Activated T-helper 1 cell treated with anti-CD3 and anti-CD28 coated beads, Interleukin-2, amount 50 U/mL, for 16 hours (primary cell): Measurements from ENCODE around the gene DDX20.

Source experiments
- DNase-seq, 2 donors: peaks; one replicate each; pipeline ENCODE4 v3.0.0-alpha.2; 2020; ENCODE audit warnings: low read depth in 1 of 2, low spot score in 1 of 2

The DDX20 gene

DNA sequence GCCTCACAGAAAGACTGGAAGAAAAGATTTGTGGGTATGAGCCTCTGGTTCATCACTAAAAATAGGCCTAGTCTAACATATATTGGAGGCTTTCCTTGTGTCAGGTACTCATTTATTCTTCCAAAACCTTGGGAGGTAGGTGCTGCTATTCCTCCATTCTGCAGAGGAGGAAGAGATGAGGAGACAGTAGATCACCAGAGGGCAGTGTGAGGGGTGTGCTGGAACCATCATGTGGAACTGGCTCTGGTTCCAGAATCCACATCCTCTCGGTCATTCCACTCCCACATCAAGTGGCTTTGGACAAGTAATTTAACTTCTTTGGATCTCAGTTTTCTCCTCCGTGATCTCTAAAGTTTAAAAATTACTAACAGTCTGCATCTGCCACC lies 9.1 kb upstream of the DDX20 start:
- DNase-seq: no peak

DNA sequence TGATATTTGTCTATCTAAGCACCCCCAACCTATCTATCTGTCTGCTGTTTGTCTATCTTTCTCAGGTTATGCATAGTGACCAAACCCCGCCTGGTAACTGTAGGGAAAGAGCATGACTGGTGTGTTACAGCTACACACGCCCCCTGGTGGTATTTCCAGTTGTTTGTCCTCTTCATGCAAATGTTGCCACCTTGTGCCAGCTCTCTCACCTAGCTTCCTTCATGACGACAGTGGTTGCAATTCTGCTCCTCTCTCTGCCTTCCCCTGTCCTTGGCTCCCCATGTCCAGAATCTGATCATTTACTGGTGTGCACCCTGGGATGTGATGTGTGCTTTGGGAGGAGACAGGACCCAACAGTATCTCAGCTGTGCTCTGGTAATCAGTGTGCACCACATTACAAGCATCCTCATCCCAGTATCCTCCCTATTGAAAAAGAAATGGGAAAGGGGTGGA lies 8.4 kb upstream of the DDX20 start:
- peak in 1 of 2 donors; percentile 39 for DNase-seq

DNA sequence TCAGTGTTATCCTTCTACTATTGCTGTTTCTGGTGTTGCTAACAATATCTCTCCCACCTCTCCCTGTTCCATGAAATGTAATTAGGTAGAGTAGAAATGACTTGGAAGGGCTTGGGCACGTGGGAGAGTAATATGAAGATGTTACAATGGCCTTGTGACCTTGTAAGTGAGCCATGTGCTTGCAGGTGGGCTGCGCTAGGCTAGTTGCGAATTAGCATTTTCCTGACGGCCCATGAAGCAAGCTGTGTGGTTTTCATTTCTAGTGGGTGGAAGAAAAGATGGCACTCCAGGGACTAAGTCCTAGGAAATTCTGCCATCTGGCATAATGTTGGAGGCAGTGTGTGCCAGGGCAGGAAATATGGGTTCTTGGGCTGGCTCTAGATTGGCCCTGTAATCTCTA lies 7.8 kb upstream of the DDX20 start:
- no peak for DNase-seq

DNA sequence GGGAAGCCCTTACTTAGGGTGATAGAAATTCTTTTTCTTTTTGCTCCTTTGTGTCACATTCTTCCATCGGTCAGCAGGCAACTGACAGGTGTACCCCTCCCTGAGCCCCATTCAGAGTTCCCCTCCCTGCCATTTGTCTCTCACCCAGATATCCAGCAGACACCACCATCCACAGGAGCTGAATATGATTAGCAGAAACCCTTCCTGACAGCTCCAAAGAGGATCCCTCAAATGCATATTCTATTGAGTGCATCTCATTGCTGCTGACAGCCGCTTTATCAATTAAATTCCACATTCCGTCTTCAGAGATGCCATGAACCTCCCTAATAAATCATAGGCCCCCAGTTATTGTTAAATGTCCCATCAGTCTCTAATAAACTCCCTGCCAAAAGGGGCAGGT lies 6.1 kb upstream of the DDX20 start:
- no peak for DNase-seq

DNA sequence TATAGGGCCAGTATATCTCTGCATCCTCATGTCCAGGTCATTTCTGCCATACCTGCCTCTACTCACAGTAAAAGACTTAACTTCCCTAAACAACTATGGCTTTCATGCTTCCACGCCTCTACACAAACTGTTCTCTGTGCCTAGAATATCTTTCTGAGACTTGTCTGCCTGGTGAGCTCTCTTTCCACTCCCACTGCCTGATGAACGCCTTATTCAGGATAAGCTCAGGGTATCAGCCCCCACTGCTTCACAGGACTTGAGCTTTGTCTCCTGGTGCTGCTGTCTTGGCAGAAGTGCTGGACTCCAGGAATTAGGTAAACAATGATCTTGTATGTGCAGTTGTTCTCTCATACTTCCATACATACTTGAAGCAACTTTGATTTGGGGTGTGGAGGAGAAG lies 4.8 kb upstream of the DDX20 start:
- no peak for DNase-seq

DNA sequence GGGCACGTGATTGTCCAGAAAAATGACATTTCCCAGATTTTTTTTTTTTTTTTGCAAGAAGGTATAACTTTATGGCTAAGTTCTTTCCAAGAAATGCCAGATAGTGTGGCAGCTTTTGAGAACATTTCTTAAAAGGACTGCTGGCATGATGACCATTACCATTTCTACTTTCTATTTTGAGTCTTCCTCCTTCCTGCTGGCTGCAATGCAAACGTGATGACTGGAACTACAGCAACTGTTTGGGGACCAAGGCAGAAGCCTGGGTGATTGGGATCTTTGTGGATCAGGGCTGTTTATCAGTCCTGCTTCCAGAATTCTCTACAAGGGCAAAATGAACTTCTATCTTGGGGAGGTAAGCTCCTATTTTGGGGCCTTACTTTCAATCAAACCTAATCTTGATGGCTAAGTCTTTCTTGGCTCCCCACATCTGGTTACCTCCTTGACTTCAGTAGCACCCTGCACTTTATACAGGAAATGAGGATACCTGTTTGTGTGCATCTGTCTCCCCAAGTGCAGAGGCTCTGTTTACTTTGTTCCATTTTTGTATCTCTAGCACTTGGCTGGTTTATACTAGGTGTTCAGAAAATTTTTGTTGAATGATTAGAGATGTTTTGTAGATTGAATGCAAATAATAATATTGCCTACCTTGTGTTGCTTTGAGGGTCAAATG lies 3.7 kb upstream of the DDX20 start:
- no peak for DNase-seq

DNA sequence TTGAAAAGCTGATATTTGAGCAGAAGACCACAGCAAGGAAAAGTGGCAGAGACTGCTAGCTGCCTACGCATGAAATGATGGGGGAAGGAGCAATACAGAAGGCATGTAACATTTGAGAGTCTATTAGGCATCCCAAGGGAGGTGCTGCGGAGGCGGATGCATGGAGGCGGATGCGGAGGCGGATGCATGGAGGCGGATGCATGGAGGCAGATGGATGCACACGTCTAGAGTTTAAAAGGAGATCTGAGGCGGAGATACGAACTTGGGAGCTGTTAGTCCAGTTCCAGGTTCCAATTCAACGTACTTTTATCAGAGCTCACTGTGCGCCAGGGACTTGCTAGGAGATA lies 744 bp upstream of the DDX20 start:
- DNase-seq: no peak

DNA sequence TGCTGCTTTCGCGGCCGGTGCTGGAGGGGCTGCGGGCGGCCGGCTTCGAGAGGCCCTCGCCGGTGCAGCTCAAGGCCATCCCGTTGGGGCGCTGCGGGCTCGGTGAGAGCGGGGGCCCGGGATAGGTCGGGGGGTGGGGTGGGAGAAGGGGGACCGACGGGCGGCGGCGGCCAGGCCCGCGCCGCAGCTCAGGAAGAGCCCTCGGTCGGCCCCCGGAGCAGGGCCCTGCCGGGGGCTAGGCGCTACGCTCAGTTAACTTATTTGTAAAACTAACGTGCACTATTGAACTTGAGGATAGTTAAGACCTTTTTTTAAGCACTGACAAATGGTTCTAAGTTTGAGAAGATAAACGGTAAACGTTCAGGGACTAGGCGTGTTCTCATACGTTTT lies 418 bp downstream of the DDX20 start:
- no peak for DNase-seq

DNA sequence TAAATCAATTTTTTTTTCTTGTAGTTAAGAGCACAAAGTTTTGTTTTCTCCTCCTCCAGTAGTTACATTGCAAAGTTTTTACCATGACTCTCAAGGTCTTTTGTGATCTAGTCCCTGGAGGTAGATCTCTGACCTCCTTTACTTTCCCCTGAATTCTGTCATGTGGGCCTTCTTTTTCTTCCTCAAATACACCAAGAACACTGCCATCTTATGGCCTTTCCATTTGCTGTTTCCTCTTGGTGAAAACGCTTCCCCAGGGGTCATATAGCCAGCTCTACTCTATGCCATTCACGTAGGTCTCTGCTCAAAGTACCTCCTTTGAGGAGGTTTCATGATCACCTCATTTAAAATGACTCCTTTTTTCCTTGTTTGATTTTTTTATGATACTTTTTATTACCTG lies 2.7 kb downstream of the DDX20 start:
- no peak for DNase-seq

DNA sequence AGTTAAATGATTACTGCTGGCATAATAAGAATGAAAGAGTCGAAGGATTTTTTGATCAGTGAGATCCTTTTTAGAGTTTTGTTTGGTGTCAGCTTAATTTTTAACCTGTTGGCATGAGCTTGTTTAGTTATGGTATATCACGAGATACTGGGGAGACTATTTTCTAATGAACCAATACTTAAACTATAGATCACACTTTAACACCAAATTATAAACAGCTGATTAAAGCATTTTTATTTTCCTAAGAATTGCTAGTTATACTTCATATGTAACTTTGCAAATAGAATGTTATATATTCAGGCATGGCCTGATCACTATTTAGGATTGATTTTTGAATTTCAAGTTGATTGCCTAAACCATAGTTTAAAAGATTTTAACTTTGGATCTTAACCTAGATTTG lies 6.0 kb downstream of the DDX20 start:
- DNase-seq: no peak

DNA sequence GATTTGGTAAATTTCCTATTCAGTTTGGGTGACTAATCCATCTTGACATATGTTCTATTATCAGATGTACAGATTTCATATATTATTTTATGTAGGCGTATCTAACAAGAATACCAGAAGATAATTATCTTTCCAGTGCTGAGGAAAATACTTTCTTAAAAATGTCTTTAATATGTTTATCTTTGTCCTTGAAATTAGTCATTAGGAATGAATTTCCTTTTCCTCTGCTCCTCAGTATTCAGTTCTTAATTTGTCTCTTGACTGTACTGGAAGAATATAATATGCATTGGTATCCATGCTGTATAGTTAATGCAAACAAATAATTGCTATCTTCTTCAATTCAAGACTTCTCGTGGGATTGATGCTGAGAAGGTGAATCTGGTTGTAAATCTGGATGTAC lies 6.6 kb downstream of the DDX20 start:
- DNase-seq: no peak

DNA sequence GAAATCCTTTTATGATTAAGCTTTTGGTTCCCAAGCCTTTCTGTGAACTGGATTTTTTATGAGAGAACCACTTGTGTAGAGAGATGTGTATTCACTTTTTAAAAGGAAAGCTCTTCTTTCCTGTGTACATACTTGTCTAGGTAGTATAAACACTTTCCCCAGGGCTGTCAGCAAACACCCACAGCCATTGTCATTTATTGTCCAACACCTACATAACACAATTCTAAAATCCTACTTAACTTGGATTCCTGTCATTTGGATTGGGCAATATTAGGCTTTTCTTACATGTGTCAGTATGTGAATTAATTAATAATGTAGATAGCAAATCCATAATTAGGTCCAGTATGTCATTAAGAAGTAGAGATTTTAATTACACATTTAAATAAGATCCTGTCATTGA lies 12.3 kb downstream of the DDX20 start:
- no peak for DNase-seq

DNA sequence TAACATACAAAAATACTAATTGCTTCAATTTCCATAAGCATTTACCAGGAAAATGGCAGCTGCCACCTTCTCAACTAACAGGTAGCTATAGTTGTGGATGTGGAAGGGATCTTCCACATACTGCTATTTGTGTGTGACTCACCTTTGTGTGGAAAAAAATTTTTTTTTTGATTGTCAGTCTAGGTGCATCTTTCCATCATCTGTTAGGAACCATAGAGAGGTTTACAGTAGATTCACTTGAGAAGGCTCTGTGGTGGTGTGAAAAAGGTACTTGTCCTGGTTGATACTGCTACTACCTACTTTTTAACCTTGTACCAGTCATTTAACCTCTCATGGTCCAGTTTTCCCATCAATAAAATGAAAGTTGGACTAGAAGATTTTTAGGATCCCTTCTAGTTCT lies 12.9 kb downstream of the DDX20 start:
- DNase-seq: no peak

DNA sequence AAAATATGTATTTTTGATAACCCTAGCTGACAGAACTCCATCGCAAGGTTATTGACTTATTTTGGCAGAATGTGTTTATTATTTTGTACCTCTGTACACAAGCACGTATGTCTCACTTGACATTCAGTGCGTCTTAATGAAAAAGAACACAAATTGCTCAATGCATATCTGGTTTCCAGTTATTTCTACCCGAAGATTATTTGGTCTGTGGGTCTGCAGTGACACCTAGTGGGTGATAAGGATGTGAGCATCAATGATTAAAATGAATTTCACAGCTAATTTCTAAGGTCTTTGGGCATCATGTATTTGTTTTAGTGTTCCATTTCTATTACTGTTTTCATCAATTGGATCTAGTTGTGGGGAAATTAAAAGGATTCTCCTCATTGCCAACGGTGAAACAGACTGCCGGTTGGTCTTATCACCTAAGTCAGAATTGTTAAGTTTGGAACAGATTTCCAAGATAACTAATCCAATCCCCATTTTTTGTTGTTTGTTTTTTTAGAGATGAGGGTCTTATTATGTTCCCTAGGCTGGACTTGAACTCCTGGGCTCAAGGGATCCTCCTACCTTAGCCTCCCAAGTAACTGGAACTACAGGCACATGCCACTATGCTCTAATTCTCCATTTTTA lies 13.9 kb downstream of the DDX20 start:
- peak in 1 of 2 donors; percentile 9 for DNase-seq

DNA sequence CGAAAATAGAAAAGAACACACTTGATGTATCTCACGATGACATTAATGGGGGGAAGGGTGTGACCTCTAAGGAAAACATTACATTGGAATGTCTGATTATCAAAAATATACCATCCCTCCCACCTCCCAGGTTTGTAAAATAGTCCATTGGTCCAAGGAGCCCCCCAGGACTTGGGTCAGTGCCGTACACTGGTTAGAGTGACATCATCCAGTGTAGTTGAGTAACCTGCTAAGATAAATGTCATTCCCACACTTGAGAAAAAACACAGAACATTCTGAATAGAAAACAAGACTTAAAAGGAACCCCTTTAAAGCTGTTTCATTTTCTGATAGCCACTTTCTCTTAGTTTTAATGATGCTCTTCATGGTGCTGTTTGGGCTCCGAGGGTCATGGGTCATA lies 15.2 kb downstream of the DDX20 start:
- DNase-seq: no peak

DNA sequence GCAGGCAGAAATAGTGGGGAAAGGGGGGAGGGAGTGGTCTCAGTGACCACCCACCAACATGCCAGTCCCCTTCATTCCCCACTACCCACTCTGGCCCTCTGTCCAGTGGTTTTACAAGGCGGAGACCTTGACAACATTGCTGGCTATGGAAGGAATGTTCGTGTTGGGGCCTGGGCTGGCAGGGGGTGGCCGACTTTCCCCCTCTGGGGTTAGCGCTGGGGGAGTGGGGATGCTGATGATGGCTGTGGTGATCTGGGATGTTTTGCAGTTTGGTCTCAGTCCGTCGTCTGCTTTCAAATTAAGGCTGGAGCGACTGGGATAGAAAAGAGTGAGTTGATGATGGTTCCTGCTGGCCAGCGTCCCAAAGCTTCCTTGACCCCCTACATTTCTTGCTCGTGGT lies 20.3 kb downstream of the DDX20 start:
- DNase-seq: no peak

DNA sequence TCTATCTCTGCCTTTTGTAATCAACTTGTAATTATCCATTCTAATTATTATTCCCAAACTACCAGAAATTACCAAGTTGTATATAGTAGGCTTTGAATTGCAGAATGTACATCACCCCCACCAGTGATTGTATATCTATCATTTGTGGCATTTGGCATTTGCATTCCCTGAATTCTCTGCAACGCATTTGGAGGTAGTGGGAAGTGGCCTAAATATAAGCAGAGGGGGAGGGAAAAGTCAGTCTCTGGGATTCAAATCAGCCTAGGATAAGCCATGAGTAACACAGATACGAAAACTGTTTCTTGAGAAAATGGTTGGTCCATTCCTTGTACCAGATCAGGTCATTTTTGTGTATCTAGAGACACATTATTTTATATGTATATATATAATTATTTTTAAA lies 20.7 kb downstream of the DDX20 start:
- no peak for DNase-seq

DNA sequence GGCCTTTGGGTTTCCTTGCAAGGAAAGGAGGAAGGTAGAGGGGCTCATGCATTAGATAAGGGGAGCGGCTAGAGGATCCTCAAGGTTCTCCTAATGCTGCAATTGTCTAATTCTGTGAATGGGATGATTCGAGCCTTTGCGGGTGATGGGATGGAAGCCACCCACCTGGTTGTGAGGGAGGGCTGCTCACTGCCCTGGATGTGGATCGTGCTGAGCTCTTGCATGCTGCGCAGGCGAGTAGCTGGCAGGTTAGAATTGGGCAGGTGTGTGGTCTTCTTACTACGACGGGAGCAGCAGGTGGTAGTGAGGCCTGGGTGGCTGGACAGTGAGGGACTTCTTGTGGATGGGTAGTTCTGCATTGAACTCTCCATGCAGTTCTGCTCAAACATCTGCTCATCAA lies 21.2 kb downstream of the DDX20 start:
- DNase-seq: no peak

DNA sequence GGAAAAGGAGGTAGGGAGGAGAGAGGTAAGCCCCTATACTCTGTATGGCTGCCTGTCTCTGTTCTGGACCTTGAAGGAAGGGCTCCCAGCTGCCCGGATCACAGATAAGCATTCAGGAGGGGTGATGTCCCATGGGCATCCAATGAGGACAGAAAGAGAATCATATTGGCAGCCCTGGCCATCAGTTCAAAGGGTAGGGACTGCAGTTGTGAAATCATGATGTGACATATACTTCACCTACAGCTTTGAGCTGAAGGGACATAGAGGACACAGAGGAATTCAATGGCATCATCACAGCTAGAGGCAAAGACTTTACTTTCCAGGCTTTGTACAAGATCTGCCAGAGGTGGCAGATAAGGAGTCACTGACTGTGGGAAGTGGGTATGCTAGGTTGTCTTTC lies 21.6 kb downstream of the DDX20 start:
- DNase-seq: no peak

DNA sequence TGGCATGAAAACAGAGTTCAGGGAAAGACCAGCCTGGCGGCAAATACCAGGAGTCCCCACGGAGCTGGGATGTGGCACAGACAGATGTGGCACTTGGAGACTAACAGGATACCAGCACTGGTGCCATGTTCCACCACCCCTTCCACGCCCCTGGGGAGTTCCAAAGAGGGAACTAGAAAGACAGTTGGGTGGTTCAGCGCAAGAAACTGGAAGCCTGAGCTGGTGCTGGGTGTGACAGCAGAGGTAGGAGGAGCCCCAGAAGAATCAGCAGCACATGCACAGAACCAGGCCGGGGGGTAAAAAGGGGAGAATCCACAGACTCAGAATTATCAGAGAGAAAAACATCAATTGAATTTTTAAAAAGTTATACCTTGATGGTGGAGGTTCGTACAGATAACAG lies 22.4 kb downstream of the DDX20 start:
- no peak for DNase-seq

DNA sequence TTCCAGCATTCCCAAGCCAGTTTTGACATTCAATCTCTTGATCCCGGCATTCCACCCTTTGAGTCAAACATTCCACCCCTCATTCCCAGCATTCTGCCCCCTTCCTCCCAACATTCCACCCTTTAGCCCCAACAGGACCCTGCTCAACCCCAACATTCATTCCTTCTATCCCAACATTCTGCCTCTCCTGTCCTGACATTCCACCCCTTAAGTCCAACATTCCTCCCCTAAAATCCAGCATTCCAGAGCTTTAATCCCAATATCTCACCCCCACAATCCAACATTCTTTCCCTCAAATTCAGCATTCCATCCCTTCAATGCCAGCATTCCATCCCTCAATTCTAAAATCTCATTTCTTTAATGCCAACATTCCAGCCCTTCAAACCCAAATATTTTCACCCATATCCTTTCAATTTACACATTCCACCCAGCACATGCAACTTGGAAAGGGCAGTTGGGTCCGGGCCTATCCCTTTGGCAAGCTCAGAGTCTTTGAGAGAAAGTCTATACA lies 22.9 kb downstream of the DDX20 start:
- DNase-seq: no peak

DNA sequence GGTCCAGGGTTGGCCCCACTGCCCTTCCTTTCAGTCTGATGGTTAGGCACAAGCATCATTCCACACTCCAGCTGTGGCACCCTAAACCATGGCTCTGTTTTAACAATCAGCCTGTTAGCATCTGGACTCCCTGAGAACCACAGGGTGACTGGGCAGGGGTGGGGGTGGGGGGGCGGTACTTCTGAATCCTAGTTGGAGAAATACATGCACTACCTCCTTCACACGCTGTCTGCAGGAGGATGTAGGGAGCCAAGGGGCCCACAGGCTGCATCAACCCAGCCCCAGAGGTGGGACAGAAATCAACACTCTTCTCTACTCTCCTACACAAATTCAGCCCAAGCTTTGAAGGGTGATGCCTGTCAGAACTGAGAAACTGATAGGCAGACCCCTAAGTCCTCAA lies 23.8 kb downstream of the DDX20 start:
- no peak for DNase-seq

DNA sequence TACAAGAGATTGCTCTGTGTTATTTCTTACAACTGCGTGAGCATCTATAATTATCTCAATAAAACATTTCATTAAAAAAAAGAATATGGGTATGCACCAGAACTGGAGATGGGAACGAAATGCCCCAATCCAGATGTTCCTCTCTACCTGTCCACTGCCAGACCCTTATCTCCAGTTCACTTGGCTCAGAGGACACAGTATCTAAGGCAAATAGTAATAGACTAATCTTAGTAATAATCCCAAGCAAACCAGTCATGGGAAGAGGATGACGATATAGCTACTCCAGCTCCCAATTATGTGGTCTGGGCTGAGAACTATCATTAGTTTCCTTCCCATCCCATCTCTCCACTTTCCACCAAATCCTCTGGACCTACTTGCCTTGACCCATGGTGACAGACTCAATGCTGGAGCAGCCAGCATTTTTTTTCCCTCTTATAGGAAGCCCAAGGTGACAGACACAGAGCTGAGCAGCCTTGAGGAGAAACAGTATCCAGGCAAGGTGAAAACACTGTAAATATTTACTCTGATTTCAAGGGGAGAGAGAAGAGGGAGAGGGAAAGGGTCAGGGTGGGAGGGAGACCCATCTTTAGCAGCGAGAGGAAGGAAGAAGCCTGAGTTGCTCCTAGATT lies 28.7 kb downstream of the DDX20 start:
- DNase-seq: no peak
